ENCODE data around the gene TDRKH. TPM values are rescaled to one million over a fixed set of nuclear protein-coding genes. Genes with fewer than 3 reads are reported as not detected.

Gene TDRKH
- total RNA-seq, 4 donors from 2014 or later = 1.1 to 5.3 (median 2.3) TPM

DNA sequence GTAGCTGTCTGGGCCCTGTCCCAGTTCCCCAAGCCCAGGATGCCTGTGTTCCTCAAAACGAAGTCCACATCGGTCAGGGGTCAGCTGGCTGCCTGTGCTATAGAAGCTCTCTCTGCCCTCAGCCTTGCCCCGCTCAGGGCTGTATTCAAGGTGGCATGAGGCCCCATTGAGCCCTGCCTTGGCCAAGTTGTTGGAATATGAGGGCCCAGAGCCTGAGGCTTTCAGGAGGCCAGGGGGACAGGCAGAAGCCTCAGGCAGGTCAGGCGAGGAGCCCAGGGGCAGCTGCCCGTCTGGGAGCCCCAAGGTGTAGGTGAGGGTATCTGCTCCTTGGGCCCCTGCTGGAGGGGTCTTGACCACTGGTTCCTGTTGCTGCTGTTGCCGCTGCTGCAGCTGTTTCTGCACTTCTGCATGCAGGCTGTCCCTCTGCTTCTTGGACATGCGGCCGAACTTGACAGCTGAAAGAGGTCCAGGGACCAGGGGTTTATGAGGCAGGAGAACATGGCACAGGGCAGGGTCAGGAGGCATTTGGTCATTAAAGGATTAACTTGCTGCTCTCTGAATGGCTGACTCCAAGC is 24.8 kb upstream of the TDRKH start:
- 86% methylated on average over 2 of the region's 8 CpGs; no CpG with 5 or more reads in 1 of the 2 donors for WGBS, 2 donors
- no peak for DNase-seq
- Histone ChIP-seq H3K9me3 (no peaks in the 10 kb centered on the region), H3K4me3 (no peak overlapping the region), H3K27ac (no peak overlapping the region), H3K4me1 (peaks cover 0 to 29% (median 17%) of the 10 kb centered on the region in 3 donors), H3K27me3 (no peaks in the 10 kb centered on the region), H3K36me3 (peaks cover 0 to 3% (median 0%) of the 10 kb centered on the region in 3 donors)
- no peak for TF ChIP-seq POLR2A (IDR thresholded peaks at IDR 0.05)
- TF ChIP-seq, protein P1, sequence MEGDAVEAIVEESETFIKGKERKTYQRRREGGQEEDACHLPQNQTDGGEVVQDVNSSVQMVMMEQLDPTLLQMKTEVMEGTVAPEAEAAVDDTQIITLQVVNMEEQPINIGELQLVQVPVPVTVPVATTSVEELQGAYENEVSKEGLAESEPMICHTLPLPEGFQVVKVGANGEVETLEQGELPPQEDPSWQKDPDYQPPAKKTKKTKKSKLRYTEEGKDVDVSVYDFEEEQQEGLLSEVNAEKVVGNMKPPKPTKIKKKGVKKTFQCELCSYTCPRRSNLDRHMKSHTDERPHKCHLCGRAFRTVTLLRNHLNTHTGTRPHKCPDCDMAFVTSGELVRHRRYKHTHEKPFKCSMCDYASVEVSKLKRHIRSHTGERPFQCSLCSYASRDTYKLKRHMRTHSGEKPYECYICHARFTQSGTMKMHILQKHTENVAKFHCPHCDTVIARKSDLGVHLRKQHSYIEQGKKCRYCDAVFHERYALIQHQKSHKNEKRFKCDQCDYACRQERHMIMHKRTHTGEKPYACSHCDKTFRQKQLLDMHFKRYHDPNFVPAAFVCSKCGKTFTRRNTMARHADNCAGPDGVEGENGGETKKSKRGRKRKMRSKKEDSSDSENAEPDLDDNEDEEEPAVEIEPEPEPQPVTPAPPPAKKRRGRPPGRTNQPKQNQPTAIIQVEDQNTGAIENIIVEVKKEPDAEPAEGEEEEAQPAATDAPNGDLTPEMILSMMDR (IDR thresholded peaks at IDR 0.05) = no peak
- intact Hi-C loops (cut with DNase I) = no loop called here

DNA sequence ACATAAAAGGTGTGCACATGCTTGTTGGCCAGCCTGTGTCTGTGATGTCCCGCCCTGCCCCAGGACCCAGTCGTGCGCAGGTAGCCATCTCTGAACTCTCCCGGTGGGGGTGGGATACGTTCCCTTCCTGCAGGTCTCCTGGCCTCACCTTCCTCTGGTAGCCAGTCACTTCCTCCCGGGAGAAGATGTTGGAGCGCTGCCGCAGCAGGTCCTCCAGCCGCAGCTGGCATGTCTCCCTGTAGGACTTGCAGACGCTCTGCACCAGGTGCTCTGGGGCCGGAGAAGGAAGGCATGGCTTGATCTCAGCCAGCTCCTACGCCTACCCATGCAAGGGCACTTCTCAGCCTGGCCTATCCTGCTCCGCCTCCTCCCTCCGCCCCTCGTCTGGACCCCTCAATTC is 24.1 kb upstream of the TDRKH start:
- 83 to 94% methylated on average over 10 to 11 of the region's 15 CpGs for WGBS, 2 donors
- DNase-seq = no peak
- peaks cover 0 to 31% (median 11%) of the 10 kb centered on the region in 3 donors for H3K4me1 ChIP-seq
- H3K36me3 ChIP-seq = peaks cover 0 to 3% (median 0%) of the 10 kb centered on the region in 3 donors
- H3K27ac ChIP-seq = no peak overlapping the region
- no peak overlapping the region for H3K4me3 ChIP-seq
- intact Hi-C loops (cut with DNase I) = no loop called here
- no peaks in the 10 kb centered on the region for H3K9me3 ChIP-seq
- H3K27me3 ChIP-seq = no peaks in the 10 kb centered on the region
- TF ChIP-seq, protein P1 (IDR thresholded peaks at IDR 0.05) = no peak

DNA sequence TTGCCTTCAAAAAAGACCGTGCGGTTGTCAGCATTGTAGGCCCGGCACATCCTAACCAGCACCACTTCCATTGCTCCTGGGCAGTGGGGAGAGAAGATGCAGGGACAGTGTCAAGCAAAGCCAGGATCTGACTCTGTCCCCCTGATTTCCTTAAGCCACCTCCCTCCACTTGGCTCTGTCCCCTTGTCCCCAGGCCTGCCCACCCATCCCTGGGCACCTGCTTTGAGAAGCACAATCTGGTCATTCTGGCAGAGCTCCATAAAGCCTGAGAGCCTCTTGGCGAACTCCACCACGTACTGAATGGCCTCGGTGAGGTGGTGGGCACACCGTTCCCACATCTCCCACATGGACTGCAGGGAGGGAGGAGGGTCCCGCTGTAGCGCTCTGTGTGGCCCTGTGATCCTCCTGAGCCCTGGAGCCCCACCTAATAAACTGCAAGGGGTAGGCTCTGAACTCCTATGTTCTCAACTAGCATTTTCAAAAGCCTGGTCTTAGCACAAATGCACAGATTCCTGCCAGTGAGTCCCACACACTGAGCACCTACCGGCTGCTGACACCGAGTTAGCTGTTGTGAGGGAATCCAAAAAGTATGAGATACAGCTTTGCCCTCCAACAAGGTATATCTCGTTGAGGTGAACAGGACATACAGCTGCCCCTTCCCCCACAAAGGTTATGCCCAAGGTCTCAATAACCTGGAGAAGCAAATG is 23.1 kb upstream of the TDRKH start:
- H3K9me3 ChIP-seq = no peaks in the 10 kb centered on the region
- 75 to 79% methylated on average over 4 to 5 of the region's 12 CpGs for WGBS, 2 donors
- H3K27me3 ChIP-seq = no peaks in the 10 kb centered on the region
- peaks cover 0 to 3% (median 0%) of the 10 kb centered on the region in 3 donors for H3K36me3 ChIP-seq
- H3K4me3 ChIP-seq = no peak overlapping the region
- TF ChIP-seq, protein P1 (IDR thresholded peaks at IDR 0.05) = no peak
- TF ChIP-seq POLR2A (IDR thresholded peaks at IDR 0.05) = no peak
- no peak for DNase-seq
- H3K4me1 ChIP-seq = peaks cover 0 to 34% (median 10%) of the 10 kb centered on the region in 3 donors
- intact Hi-C loops (cut with DNase I) = no loop called here
- H3K27ac ChIP-seq = no peak overlapping the region

DNA sequence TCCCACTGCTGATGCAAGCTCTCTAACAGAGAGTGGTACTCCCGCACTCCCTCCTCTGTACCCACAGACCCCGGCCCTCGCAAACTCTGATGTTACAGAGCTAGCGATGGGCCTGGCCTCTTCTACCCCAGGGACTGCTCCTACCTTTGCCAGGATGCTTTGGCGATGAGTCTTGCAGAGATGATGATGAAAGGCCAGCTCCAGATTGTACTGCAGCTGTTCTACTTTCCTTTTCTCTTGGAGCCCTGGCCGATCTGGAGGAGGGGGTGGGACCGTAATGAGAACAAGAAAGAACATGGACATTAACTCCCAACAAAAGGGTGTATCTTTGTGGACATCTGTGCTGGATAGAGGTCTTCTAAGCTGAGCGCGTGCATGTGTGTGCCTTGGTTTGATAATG is 20.9 kb upstream of the TDRKH start:
- H3K36me3 ChIP-seq = peaks cover 0 to 8% (median 0%) of the 10 kb centered on the region in 3 donors
- H3K27ac ChIP-seq = no peak overlapping the region
- no peak for DNase-seq
- H3K27me3 ChIP-seq = no peaks in the 10 kb centered on the region
- intact Hi-C loops (cut with DNase I) = no loop called here
- no peak overlapping the region for H3K4me3 ChIP-seq
- H3K4me1 ChIP-seq = peaks cover 0 to 16% (median 0%) of the 10 kb centered on the region in 3 donors
- H3K9me3 ChIP-seq = no peaks in the 10 kb centered on the region
- WGBS, 2 donors = 80 to 89% methylated on average over 5 to 9 of the region's 9 CpGs
- no peak for TF ChIP-seq POLR2A (IDR thresholded peaks at IDR 0.05)
- TF ChIP-seq, protein P1 (IDR thresholded peaks at IDR 0.05) = no peak

DNA sequence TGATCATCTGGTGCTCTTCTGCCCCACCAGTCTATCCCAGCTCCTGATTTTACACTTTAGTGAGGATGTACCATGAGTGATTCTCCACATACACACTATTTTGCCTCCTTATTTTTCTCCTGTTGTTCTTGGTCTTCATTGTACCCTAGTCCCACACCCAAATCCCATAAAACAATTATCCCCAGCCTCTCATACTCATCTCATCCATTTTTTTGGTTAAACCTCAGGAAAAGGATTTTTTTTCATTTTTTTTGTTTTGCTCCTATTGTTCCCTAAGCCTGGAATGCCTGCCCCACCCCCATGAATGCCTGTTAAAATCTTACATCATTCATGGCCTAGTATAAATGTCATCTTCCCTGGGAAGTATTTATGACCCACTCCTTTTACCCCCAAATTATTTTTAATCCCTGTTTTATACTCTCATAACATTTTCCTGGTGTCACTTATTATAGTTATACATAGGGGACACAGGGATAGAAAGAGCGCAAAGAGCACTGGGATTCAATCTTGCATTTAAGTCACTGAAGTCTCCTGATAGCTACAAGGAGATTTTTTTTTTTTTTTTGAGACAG is 19.8 kb upstream of the TDRKH start:
- DNase-seq = no peak
- Histone ChIP-seq H3K9me3 (no peaks in the 10 kb centered on the region), H3K27ac (no peak overlapping the region), H3K36me3 (peaks cover 0 to 8% (median 0%) of the 10 kb centered on the region in 3 donors), H3K4me1 (peaks cover 0 to 11% (median 0%) of the 10 kb centered on the region in 3 donors), H3K27me3 (peaks cover 0 to 4% (median 0%) of the 10 kb centered on the region in 4 donors), H3K4me3 (no peak overlapping the region)
- intact Hi-C loops (cut with DNase I) = no loop called here
- no peak for TF ChIP-seq POLR2A (IDR thresholded peaks at IDR 0.05)
- TF ChIP-seq, protein P1 (IDR thresholded peaks at IDR 0.05) = no peak
- 90 to 100% methylated on average over 1 of the region's 1 CpG for WGBS, 2 donors

Measured in esophagus squamous epithelium (tissue), 5 donors.